HEK293 (cell line): ENCODE measurements around the gene NPAS2.

Experiments used
- CTCF ChIA-PET: fragments of 350-600 bp; formaldehyde crosslinking; extraction: SDS; loops from one replicate; lab custom pipeline; 2021; ENCODE audit warnings: antibody characterized with exemption; lab: Yijun Ruan, JAX
- POLR2A ChIA-PET: fragments of 300-600 bp; formaldehyde crosslinking; extraction: SDS; loops from one replicate; lab custom pipeline; 2020; ENCODE audit warnings: antibody characterized with exemption, inconsistent platforms; lab: Yijun Ruan, JAX
- H3K27ac ChIP-seq: fragments of 200-500 bp; sonication (Bioruptor generic); 2 replicates; pipeline ENCODE4 v1.5.1; 2014; ENCODE audit warnings: low read depth, low read length, control low read depth, inconsistent platforms; ENCODE audit errors: extremely low read depth
- H3K36me3 ChIP-seq, 2 experiments: fragments of 200-500 bp in 1 of 2; sonication (Bioruptor generic) in 1 of 2; 1 replicate in 1 of 2; 2 replicates in 1 of 2; pipeline ENCODE4 v1.5.1; 2014 to 2017; ENCODE audit warnings: inconsistent platforms in 2 of 2, low read length in 2 of 2; ENCODE audit not compliant: control insufficient read depth in 2 of 2, insufficient read depth in 1 of 2
- H3K4me1 ChIP-seq: fragments of 200-500 bp; sonication (Bioruptor generic); 2 replicates; pipeline ENCODE4 v1.5.1; 2014; ENCODE audit warnings: mild to moderate bottlenecking, low read length, inconsistent platforms; ENCODE audit not compliant: control insufficient read depth, insufficient read depth
- H3K4me3 ChIP-seq: 2 replicates; pipeline ENCODE4 v1.5.1; 2011; ENCODE audit warnings: low read depth, mild to moderate bottlenecking, control low read depth, low read length, moderate library complexity
- H3K9me3 ChIP-seq: fragments of 200-500 bp; sonication (Bioruptor generic); 2 replicates; pipeline ENCODE4 v1.5.1; 2014; ENCODE audit warnings: low read depth, low read length, inconsistent platforms; ENCODE audit not compliant: control insufficient read depth, insufficient read depth
- BCL6B ChIP-seq: fragments of 450-650 bp; formaldehyde crosslinking; IDR thresholded peaks from 2 replicates; pipeline ENCODE4 v1.5.1; 2017; ENCODE audit warnings: missing biosample characterization, missing genetic modification characterization
- CTCF ChIP-seq: fragments of 450-650 bp; formaldehyde crosslinking; IDR thresholded peaks from 2 replicates; pipeline ENCODE4 v1.5.1; 2016; ENCODE audit warnings: missing biosample characterization, missing genetic modification characterization
- INSM2 ChIP-seq: fragments of 450-650 bp; formaldehyde crosslinking; IDR thresholded peaks from 2 replicates; pipeline ENCODE4 v1.5.1; 2016; ENCODE audit warnings: missing biosample characterization, missing genetic modification characterization
- KLF16 ChIP-seq: fragments of 450-650 bp; formaldehyde crosslinking; IDR thresholded peaks from 2 replicates; pipeline ENCODE4 v1.5.1; 2017; ENCODE audit warnings: missing biosample characterization, missing genetic modification characterization
- SP3 ChIP-seq: fragments of 450-650 bp; formaldehyde crosslinking; IDR thresholded peaks from 2 replicates; pipeline ENCODE4 v1.5.1; 2016; ENCODE audit warnings: missing biosample characterization, missing genetic modification characterization
- WT1 ChIP-seq: fragments of 450-650 bp; formaldehyde crosslinking; IDR thresholded peaks from 2 replicates; pipeline ENCODE4 v1.5.1; 2016; ENCODE audit warnings: missing biosample characterization, missing genetic modification characterization
- ZIC2 ChIP-seq: fragments of 450-650 bp; formaldehyde crosslinking; IDR thresholded peaks from 2 replicates; pipeline ENCODE4 v1.5.1; 2016; ENCODE audit warnings: missing biosample characterization, missing genetic modification characterization
- ZNF112 ChIP-seq: fragments of 450-650 bp; formaldehyde crosslinking; IDR thresholded peaks from 2 replicates; pipeline ENCODE4 v1.5.0; 2017; ENCODE audit warnings: missing biosample characterization, missing genetic modification characterization
- ZNF114 ChIP-seq: fragments of 450-650 bp; formaldehyde crosslinking; IDR thresholded peaks from 2 replicates; pipeline ENCODE4 v1.5.0; 2017; ENCODE audit warnings: missing biosample characterization, missing genetic modification characterization
- ZNF121 ChIP-seq: fragments of 450-650 bp; formaldehyde crosslinking; IDR thresholded peaks from 2 replicates; pipeline ENCODE4 v1.5.1; 2016; ENCODE audit warnings: missing biosample characterization, missing genetic modification characterization
- ZNF138 ChIP-seq: fragments of 450-650 bp; formaldehyde crosslinking; IDR thresholded peaks from 2 replicates; pipeline ENCODE4 v1.5.1; 2016; ENCODE audit warnings: missing biosample characterization, missing genetic modification characterization, borderline replicate concordance
- ZNF155 ChIP-seq: fragments of 450-650 bp; formaldehyde crosslinking; IDR thresholded peaks from 2 replicates; pipeline ENCODE4 v1.5.1; 2016; ENCODE audit warnings: missing biosample characterization, missing genetic modification characterization
- ZNF202 ChIP-seq: fragments of 450-650 bp; formaldehyde crosslinking; IDR thresholded peaks from 2 replicates; pipeline ENCODE4 v1.5.1; 2016; ENCODE audit warnings: missing biosample characterization, missing genetic modification characterization, borderline replicate concordance
- ZNF239 ChIP-seq: fragments of 450-650 bp; formaldehyde crosslinking; IDR thresholded peaks from 2 replicates; pipeline ENCODE4 v1.5.1; 2016; ENCODE audit warnings: missing biosample characterization, missing genetic modification characterization
- ZNF335 ChIP-seq: fragments of 450-650 bp; formaldehyde crosslinking; conservative IDR thresholded peaks from 2 replicates; pipeline ENCODE4 v1.5.1; 2016; ENCODE audit warnings: missing biosample characterization, missing genetic modification characterization
- ZNF404 ChIP-seq: fragments of 450-650 bp; formaldehyde crosslinking; IDR thresholded peaks from 2 replicates; pipeline ENCODE4 v1.5.1; 2017; ENCODE audit warnings: missing biosample characterization, missing genetic modification characterization
- ZNF426 ChIP-seq: fragments of 450-650 bp; formaldehyde crosslinking; IDR thresholded peaks from 2 replicates; pipeline ENCODE4 v1.5.1; 2017; ENCODE audit warnings: missing biosample characterization, missing genetic modification characterization, mild to moderate bottlenecking, inconsistent platforms, moderate library complexity
- ZNF521 ChIP-seq: fragments of 450-650 bp; formaldehyde crosslinking; IDR thresholded peaks from 2 replicates; pipeline ENCODE4 v1.5.1; 2017; ENCODE audit warnings: missing biosample characterization, mild to moderate bottlenecking, missing genetic modification characterization
- ZNF529 ChIP-seq: fragments of 450-650 bp; formaldehyde crosslinking; IDR thresholded peaks from 2 replicates; pipeline ENCODE4 v1.5.1; 2017; ENCODE audit warnings: missing genetic modification characterization, missing biosample characterization; ENCODE audit not compliant: insufficient replicate concordance
- ZNF624 ChIP-seq: fragments of 450-650 bp; formaldehyde crosslinking; IDR thresholded peaks from 2 replicates; pipeline ENCODE4 v1.5.1; 2017; ENCODE audit warnings: missing biosample characterization, missing genetic modification characterization
- ZNF629 ChIP-seq: fragments of 450-650 bp; formaldehyde crosslinking; IDR thresholded peaks from 2 replicates; pipeline ENCODE4 v1.5.1; 2017; ENCODE audit warnings: missing biosample characterization, missing genetic modification characterization
- ZNF747 ChIP-seq: fragments of 450-650 bp; formaldehyde crosslinking; IDR thresholded peaks from 2 replicates; pipeline ENCODE4 v1.5.1; 2016; ENCODE audit warnings: missing biosample characterization, missing genetic modification characterization
- ZNF830 ChIP-seq: fragments of 450-650 bp; IDR thresholded peaks from 2 replicates; pipeline ENCODE4 v1.5.0; 2018; ENCODE audit warnings: missing biosample characterization, missing genetic modification characterization, low read depth, mild to moderate bottlenecking, moderate library complexity
- ZNF837 ChIP-seq: fragments of 450-650 bp; formaldehyde crosslinking; IDR thresholded peaks from 2 replicates; pipeline ENCODE4 v1.5.1; 2016; ENCODE audit warnings: missing biosample characterization, missing genetic modification characterization
- ZSCAN23 ChIP-seq: fragments of 450-650 bp; formaldehyde crosslinking; IDR thresholded peaks from 2 replicates; pipeline ENCODE4 v1.5.1; 2016; ENCODE audit warnings: missing biosample characterization, missing genetic modification characterization
- TF ChIP-seq, protein P1 (sequence below): fragments of 450-650 bp; formaldehyde crosslinking; IDR thresholded peaks from 2 replicates; pipeline ENCODE4 v1.5.1; 2016; ENCODE audit warnings: missing biosample characterization, missing genetic modification characterization
- TF ChIP-seq, protein P2 (sequence below): fragments of 450-650 bp; formaldehyde crosslinking; IDR thresholded peaks from 2 replicates; pipeline ENCODE4 v1.5.1; 2016; ENCODE audit warnings: missing biosample characterization, missing genetic modification characterization

Gene NPAS2

GRCh38 chr2:100886085-100886484, 66.1 kb downstream of the NPAS2 start (continued):
- TF ChIP-seq, protein P1, sequence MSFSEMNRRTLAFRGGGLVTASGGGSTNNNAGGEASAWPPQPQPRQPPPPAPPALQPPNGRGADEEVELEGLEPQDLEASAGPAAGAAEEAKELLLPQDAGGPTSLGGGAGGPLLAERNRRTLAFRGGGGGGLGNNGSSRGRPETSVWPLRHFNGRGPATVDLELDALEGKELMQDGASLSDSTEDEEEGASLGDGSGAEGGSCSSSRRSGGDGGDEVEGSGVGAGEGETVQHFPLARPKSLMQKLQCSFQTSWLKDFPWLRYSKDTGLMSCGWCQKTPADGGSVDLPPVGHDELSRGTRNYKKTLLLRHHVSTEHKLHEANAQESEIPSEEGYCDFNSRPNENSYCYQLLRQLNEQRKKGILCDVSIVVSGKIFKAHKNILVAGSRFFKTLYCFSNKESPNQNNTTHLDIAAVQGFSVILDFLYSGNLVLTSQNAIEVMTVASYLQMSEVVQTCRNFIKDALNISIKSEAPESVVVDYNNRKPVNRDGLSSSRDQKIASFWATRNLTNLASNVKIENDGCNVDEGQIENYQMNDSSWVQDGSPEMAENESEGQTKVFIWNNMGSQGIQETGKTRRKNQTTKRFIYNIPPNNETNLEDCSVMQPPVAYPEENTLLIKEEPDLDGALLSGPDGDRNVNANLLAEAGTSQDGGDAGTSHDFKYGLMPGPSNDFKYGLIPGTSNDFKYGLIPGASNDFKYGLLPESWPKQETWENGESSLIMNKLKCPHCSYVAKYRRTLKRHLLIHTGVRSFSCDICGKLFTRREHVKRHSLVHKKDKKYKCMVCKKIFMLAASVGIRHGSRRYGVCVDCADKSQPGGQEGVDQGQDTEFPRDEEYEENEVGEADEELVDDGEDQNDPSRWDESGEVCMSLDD (tag by site-specific recombination): no peak
- TF ChIP-seq ZNF629 (tag by site-specific recombination) (no peak), KLF16 (tag by site-specific recombination) (no peak), ZNF155 (tag by site-specific recombination) (no peak), ZNF529 (tag by site-specific recombination) (no peak), ZNF521 (tag by site-specific recombination) (no peak), WT1 (tag by site-specific recombination) (no peak), INSM2 (tag by site-specific recombination) (no peak), CTCF (tag by site-specific recombination) (no peak)
- TF ChIP-seq, all 188 proteins: peak for 0

DNA sequence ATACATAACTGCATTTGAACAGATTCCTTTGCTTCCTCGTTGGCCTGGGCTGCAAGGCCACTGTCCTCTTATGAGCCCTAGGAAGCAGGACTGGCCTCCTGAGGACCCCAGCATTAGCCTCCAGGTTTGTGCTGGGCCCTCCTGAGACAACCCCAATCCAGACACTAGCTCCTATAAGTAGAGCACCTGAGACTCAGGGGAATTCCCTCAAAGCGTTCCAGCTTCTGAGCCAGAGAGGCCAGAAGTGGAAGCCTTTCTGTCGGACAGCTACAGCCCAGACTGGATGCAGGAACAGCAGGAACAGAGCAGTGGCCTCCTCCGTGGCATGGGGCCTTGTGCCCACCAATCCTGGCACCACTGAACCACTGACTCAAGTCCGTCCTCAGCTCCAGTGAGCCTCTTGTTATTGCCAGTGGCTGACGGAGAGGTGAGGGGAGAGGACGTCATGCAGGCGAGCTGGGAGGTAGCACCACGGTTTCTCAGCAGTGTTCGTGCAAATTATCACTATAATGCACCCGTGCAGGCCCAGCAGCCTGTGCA, 67.2 kb downstream of the NPAS2 start:
- TF ChIP-seq ZNF830 (tag by site-specific recombination) (no peak), ZNF404 (no peak), ZNF624 (tag by site-specific recombination) (no peak), ZSCAN23 (no peak), ZNF239 (tag by site-specific recombination) (no peak), ZNF155 (tag by site-specific recombination) (no peak), ZIC2 (tag by site-specific recombination) (no peak), ZNF747 (tag by site-specific recombination) (no peak), ZNF335 (tag by site-specific recombination) (no peak), BCL6B (tag by site-specific recombination) (no peak), ZNF114 (tag by site-specific recombination) (no peak), SP3 (tag by site-specific recombination) (no peak), ZNF112 (tag by site-specific recombination) (no peak), ZNF837 (tag by site-specific recombination) (no peak), ZNF426 (tag by site-specific recombination) (no peak), ZNF138 (tag by site-specific recombination) (no peak), ZNF121 (tag by site-specific recombination) (no peak), ZNF202 (tag by site-specific recombination) (no peak)
- TF ChIP-seq, protein P2, sequence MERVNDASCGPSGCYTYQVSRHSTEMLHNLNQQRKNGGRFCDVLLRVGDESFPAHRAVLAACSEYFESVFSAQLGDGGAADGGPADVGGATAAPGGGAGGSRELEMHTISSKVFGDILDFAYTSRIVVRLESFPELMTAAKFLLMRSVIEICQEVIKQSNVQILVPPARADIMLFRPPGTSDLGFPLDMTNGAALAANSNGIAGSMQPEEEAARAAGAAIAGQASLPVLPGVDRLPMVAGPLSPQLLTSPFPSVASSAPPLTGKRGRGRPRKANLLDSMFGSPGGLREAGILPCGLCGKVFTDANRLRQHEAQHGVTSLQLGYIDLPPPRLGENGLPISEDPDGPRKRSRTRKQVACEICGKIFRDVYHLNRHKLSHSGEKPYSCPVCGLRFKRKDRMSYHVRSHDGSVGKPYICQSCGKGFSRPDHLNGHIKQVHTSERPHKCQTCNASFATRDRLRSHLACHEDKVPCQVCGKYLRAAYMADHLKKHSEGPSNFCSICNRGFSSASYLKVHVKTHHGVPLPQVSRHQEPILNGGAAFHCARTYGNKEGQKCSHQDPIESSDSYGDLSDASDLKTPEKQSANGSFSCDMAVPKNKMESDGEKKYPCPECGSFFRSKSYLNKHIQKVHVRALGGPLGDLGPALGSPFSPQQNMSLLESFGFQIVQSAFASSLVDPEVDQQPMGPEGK (tag by site-specific recombination): no peak
- ChIA-PET POLR2A (interaction anchor here (1.4 kb wide), 1 partner anchor 115 kb away, joined by 3 read pairs; the partner anchor contains the start of gene RPL31), CTCF (interaction anchor here (0.8 kb wide), 1 partner anchor 69 kb away, joined by 3 read pairs; no protein-coding TSS in a partner anchor)
- Histone ChIP-seq H3K4me3 (no peak overlapping the region), H3K9me3 (no peaks in the 10 kb centered on the region), H3K27ac (no peak overlapping the region), H3K36me3 (no peaks in the 10 kb centered on the region), H3K4me1 (peaks cover 8% of the 10 kb centered on the region)
